GM18507 (cell line): ENCODE results near the gene TARBP2.

Experiments
- DNase-seq: peaks from one replicate; pipeline ENCODE4 v3.0.0; 2011; ENCODE audit warnings: low read depth; ENCODE audit not compliant: insufficient read length; ENCODE audit errors: extremely low spot score
- FAIRE-seq: peaks from 2 replicates; lab custom pipeline; 2011; peaks lifted over from hg19 to GRCh38; lab: Jason Lieb, UNC

Gene TARBP2

GRCh38 chr12:53492830-53493609 lies 8.1 kb upstream of the TARBP2 start:
- peak; percentile 81 for DNase-seq
- FAIRE-seq: peak; percentile 90

DNA sequence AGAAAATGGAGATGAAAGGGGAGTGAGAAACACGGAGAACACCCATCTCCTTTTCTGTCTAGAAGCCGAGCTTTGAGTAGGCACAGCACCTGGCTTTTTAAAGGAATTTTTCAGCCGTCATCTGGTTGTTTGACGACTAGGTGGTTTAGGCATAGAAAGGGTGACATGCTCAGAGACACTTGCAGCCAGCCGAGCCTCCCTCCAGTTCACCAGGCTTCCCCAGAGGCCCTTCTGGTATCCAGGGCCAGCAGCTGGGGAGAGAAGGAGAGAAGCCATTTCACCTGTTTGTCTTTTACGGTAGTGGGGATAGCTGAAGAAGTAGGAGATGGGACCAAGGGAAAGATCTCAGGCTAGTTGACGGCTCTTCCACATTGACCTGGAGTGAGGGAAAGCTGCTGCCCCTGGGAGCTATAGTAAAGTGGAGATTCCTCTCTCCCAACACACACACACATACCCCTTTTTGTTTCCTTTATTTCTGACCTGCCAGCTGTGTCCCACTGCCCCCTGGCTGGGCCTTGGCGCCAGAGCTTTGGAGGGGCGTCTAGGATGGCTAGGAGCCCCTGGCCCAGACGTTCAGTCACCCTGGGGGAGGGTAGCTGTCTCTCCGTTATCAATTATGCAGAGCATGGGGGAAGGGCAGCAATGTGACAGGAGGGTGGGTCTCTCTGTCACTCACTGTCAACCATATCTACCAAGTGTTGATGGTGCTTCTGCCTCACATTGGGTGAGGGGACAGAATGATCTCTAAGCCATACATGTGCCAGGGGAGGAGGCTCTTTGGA lies 7.3 kb upstream of the TARBP2 start:
- no peak for DNase-seq
- no peak for FAIRE-seq

- no peak for FAIRE-seq
- DNase-seq: no peak
Observed at GRCh38 chr12:53495903-53496751, 5.0 kb upstream of the TARBP2 start.

DNA sequence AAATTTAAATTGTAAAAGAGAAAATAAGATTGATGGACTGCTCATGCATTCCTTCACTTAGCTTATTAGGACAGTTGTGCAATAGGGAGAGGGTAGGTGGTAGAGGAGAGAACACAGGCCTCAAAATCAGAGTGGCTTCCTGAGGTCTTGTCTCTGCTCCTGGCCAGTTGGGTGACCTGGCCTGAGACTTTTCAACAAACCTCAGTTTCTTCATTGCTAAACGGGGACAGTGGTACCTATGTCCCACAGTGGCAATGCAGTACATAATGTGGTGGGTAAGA lies 4.4 kb upstream of the TARBP2 start:
- DNase-seq (no peak), FAIRE-seq (no peak)

DNA sequence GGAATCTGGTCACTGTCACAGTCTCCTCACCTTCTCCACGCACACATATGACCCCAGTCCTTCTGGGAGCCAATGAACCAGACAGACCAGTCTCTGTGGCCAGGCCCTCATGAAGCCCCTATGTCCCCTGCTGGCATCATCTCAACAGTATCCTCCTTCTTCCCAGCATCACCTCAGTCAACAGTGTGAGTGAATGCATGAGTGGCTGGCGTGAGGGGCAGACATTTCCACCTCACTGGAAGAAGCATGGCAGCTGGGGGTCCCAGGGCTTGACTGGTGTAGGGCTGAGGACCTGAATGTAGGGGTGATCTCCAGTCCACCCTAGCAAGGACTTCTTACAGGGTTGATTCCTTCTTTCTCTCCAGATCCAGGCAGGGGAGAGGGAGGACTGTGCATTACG lies 3.6 kb upstream of the TARBP2 start:
- no peak for DNase-seq
- no peak for FAIRE-seq

GRCh38 chr12:53498235-53498630 lies 2.9 kb upstream of the TARBP2 start:
- DNase-seq: no peak
- FAIRE-seq: no peak

DNA sequence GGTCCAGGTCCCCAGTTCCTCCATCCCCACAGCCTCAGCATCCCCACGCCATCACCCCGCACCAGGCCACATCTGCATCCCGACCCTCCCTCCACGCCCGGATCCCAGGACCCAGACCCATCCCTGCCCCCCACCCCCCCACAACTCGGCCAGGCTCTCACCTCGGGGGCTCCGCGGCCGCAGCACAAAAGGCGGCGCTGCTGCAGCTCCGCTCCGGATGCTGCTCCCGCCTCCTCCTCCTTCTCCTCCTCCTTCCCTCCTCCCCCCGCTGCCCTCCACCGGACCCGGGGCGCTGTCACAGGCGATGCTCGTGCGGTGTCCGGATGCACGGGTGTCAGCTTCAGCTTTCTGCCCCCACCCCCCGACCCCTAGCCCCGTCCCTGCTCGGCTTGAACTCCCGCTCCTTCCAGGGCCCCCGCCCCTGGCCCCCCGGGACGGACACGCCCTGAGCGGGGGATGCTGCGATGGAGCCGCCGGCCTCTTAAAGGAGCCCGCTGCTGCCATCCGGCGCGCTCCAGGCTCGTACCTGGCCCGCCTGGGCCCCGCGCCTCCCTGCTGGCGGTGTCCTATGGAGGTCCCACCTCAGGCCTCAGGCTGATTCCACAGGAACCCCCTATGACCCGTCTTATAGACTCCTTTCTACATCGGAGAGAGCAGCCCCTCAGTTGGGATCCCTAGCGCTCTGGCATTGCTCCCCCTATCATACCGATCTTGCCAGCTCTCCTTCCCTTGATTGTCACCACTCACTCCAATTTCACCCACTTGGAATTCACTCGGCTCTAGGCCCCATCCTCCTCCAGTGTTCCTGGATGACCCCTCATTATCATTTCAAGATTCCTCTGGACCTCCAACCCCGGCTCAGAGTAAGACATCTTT lies 1.6 kb upstream of the TARBP2 start, which contains the start of gene MAP3K12:
Gene MAP3K12, minus strand, starts transcription at position 193 of the 876 bp plus-strand sequence. CDS start 12,067 bp downstream, outside the sequence.
- FAIRE-seq (no peak), DNase-seq (no peak)

DNA sequence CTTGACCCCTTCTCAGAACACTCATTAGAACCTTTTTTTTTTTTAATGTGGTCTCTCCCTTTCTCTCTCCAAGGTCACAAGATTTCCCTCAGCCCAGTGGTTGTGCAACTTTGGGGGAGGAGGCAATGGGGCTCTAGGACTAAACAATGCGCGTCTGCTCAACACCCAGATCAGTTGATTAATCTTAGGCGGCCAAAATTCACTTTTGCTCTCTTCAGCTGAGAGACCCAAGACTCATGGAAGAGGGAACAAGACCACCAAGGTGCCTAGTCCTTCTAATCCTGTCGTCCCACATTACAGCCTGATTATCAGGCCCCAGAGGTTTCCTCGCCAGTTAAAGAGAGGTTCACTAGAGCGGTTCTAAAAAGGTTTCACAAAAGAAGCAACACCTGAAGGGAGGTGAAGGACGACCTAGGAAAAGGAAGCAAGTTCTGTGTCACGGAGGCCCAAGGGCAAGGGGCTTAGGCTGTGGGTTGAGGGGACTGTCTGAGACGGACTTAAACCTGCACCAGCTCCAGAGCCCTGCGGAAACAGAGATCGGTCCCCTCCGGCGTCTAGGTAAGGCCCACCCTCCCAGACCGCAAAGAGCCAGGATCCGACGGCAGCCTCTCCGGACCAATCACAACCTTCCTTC lies 824 bp upstream of the TARBP2 start:
- no peak for DNase-seq
- FAIRE-seq: no peak

- no peak for FAIRE-seq
- DNase-seq: no peak
Observed at GRCh38 chr12:53501615-53502181, 615 bp downstream of the TARBP2 start.

DNA sequence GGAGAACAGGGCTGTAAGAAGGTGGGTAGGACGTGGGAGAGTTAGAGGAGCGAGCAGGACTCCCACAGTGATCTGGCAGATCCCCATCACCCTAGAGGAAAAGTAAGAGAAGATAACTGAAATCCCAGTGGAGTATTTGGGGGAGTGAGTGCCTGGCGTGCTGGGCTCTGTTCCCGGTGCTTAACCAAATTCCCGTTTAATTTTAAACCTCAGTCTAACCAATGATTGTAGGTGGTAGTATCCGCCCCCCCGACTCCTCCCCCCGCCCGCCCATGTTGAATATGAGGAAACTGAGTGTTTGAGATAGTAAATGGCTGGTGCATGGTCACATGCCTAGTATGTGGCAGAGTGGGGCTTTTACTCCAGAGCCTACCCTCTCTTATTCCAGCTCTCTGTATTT lies 1.2 kb downstream of the TARBP2 start:
- FAIRE-seq (no peak), DNase-seq (no peak)

GRCh38 chr12:53502983-53503728 lies 2.1 kb downstream of the TARBP2 start:
- no peak for DNase-seq
- no peak for FAIRE-seq

DNA sequence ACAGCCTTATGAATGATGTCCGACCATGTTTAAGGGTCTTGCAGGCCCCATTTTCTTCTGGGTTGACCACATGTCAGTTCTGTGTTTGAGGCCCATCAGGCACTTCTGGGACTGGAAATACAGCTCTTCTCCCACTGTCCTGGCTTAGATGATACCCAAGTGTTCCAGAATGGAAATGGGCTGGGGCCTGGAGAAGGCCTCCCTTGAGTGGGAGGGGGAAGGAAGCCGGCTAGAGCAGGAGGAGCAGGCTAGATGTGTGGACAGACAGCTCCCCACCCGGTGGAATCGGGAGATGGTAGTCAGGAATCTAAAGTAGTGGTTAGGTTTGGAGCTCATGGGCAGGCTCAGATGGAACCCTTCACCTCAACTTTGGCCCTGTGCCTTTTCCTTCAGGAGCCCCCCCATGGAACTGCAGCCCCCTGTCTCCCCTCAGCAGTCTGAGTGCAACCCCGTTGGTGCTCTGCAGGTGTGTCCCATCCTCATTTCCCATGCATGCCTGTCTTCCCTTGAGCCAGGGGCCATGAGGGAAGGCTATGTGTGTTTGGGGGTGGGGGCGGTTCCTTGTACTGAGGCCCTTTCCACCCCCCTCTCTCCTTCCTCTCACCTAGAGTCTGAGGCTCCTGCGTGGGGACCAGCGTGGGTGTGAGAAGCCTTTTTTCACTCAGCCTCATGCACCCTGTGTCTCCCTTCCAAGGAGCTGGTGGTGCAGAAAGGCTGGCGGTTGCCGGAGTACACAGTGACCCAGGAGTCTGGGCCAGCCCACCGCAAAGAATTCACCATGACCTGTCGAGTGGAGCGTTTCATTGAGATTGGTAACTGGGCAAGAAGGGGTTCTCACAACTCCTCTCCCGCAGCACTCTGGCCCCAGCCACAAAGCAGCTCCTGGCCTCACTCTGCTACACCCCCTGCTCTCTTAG lies 3.2 kb downstream of the TARBP2 start:
- no peak for FAIRE-seq
- no peak for DNase-seq

DNA sequence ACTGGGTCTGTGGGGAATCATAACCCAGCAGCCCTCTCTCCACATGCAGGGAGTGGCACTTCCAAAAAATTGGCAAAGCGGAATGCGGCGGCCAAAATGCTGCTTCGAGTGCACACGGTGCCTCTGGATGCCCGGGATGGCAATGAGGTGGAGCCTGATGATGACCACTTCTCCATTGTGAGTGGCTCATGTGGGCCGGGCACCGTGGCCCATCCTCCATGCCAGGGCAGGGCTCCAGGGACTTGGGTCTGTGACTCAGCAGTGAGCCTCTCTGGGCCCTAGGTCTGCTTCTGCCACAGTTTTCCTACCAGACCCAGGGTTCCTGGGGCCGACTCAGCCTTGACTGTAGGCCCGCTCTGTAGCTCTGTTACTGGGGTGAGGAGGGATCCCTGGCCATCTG lies 4.0 kb downstream of the TARBP2 start:
- FAIRE-seq (no peak), DNase-seq (no peak)

- FAIRE-seq (no peak), DNase-seq (no peak)
Observed at GRCh38 chr12:53505555-53506449, 4.7 kb downstream of the TARBP2 start.

DNA sequence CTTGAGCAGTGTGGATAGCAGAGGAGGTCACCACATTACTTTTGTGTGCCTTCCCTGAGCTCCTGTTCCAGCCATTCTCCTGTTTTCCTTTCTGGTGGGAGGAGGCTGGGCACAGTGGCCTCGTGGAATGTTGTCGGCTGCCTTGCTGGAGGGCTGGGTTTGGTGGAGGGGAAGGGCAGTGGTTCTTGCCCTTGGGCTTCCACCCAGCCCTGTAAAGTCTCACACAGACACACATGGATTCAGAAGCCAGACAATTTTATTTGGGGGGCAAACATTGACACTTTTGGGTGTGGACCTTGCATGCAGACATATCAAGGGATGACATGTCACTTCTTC lies 5.3 kb downstream of the TARBP2 start:
- FAIRE-seq: no peak
- DNase-seq: no peak
